Vagina (tissue), 2 donors: ENCODE data around the gene OR51E1. TPM values are rescaled to one million over a fixed set of nuclear protein-coding genes. Genes with fewer than 3 reads are reported as not detected.

ENCODE experiments used
- DNase-seq, 2 donors: peaks; one replicate each; pipeline ENCODE4 v3.0.0-alpha.2; 2017; ENCODE audit errors: extremely low spot score in 2 of 2
- H3K27ac ChIP-seq: fragments of 200-600 bp; sonication (generic); one replicate; pipeline ENCODE4 v1.5.1; 2019
- H3K27me3 ChIP-seq: fragments of 200-600 bp; sonication (generic); one replicate; pipeline ENCODE4 v1.5.1; 2019
- H3K36me3 ChIP-seq, 2 donors: fragments of 200-600 bp; sonication (generic); one replicate each; pipeline ENCODE4 v1.5.1; 2017 to 2019
- H3K4me1 ChIP-seq: fragments of 200-600 bp; sonication (generic); one replicate; pipeline ENCODE4 v1.5.1; 2019
- H3K4me3 ChIP-seq, 2 donors: fragments of 200-600 bp; sonication (generic); 1 replicate in 1 of 2; 2 replicates in 1 of 2; pipeline ENCODE4 v1.5.1; 2016 to 2019
- H3K9me3 ChIP-seq: fragments of 200-600 bp; sonication (generic); one replicate; pipeline ENCODE4 v1.5.1; 2019
- CTCF ChIP-seq, 3 experiments: fragments of 450-650 bp in 2 of 3; fragments of 200-600 bp in 1 of 3; sonication (generic) in 1 of 3; IDR thresholded peaks; one replicate each; pipeline ENCODE4 v1.5.1; 2017 to 2019; ENCODE audit warnings: antibody characterized with exemption in 3 of 3, mild to moderate bottlenecking in 2 of 3, moderate library complexity in 2 of 3
- POLR2A ChIP-seq, 2 donors: fragments of 450-650 bp; IDR thresholded peaks; one replicate each; pipeline ENCODE4 v1.6.1; 2017; ENCODE audit warnings: antibody characterized with exemption in 2 of 2, mild to moderate bottlenecking in 2 of 2, moderate library complexity in 2 of 2
- POLR2AphosphoS5 ChIP-seq, 2 donors: sonication (generic); formaldehyde crosslinking; IDR thresholded peaks; one replicate each; pipeline ENCODE4 v1.9.0; 2017; ENCODE audit warnings: antibody characterized with exemption in 2 of 2, mild to moderate bottlenecking in 2 of 2, low read depth in 1 of 2; ENCODE audit not compliant: insufficient read depth in 1 of 2
- intact Hi-C: fragments of 100-400 bp; cut with DNase I; formaldehyde crosslinking; loops from one replicate; pipeline ENCODE4 v1.15.1; 2023
- total RNA-seq: library from RNA; depleted of rRNA; stranded (reverse); fragments of >200 nt; gene quantifications from one replicate; pipeline ENCODE4 v1.2.3, GENCODE V29; 2016

The OR51E1 gene
- total RNA-seq, 1 donor from 2014 or later = 0.25 TPM

GRCh38 chr11:4654635-4655369 lies 11.0 kb downstream of the OR51E1 start:
- no peaks in the 10 kb centered on the region for H3K36me3 ChIP-seq
- H3K9me3 ChIP-seq = no peaks in the 10 kb centered on the region
- H3K27ac ChIP-seq = no peak overlapping the region
- intact Hi-C loops = no loop called here
- H3K4me1 ChIP-seq = no peaks in the 10 kb centered on the region
- TF ChIP-seq CTCF (IDR thresholded peaks at IDR 0.05) (no peak), POLR2AphosphoS5 (IDR thresholded peaks at IDR 0.05; ENCODE audit: insufficient read depth in 1 of 2, low read depth in 1 of 2) (no peak), POLR2A (IDR thresholded peaks at IDR 0.05) (no peak)
- no peak overlapping the region for H3K4me3 ChIP-seq
- DNase-seq = no peak
- no peaks in the 10 kb centered on the region for H3K27me3 ChIP-seq

- no peaks in the 10 kb centered on the region for H3K36me3 ChIP-seq
- H3K27ac ChIP-seq = no peak overlapping the region
- no peaks in the 10 kb centered on the region for H3K9me3 ChIP-seq
- H3K27me3 ChIP-seq = no peaks in the 10 kb centered on the region
- intact Hi-C loops = no loop called here
- no peak for DNase-seq
- no peaks in the 10 kb centered on the region for H3K4me1 ChIP-seq
- TF ChIP-seq CTCF (IDR thresholded peaks at IDR 0.05) = no peak
- TF ChIP-seq POLR2A (IDR thresholded peaks at IDR 0.05) = no peak
- TF ChIP-seq POLR2AphosphoS5 (IDR thresholded peaks at IDR 0.05; ENCODE audit: insufficient read depth in 1 of 2, low read depth in 1 of 2) = no peak
- H3K4me3 ChIP-seq = no peak overlapping the region
These were observed 15.1 kb downstream of the OR51E1 start for GRCh38 chr11:4658629-4659445.

GRCh38 chr11:4662876-4663275 lies 19.1 kb downstream of the OR51E1 start:
- TF ChIP-seq POLR2A (IDR thresholded peaks at IDR 0.05) = no peak
- Histone ChIP-seq H3K27ac (no peak overlapping the region), H3K4me1 (no peaks in the 10 kb centered on the region), H3K36me3 (no peaks in the 10 kb centered on the region), H3K27me3 (no peaks in the 10 kb centered on the region), H3K4me3 (no peak overlapping the region), H3K9me3 (no peaks in the 10 kb centered on the region)
- intact Hi-C loops = no loop called here
- DNase-seq = no peak

- intact Hi-C loops = no loop called here
- DNase-seq = no peak
- no peaks in the 10 kb centered on the region for H3K9me3 ChIP-seq
- no peaks in the 10 kb centered on the region for H3K36me3 ChIP-seq
- no peaks in the 10 kb centered on the region for H3K27me3 ChIP-seq
- no peaks in the 10 kb centered on the region for H3K4me1 ChIP-seq
- H3K27ac ChIP-seq = no peak overlapping the region
- no peak for TF ChIP-seq CTCF (IDR thresholded peaks at IDR 0.05)
- no peak for TF ChIP-seq POLR2AphosphoS5 (IDR thresholded peaks at IDR 0.05; ENCODE audit: insufficient read depth in 1 of 2, low read depth in 1 of 2)
- TF ChIP-seq POLR2A (IDR thresholded peaks at IDR 0.05) = no peak
- H3K4me3 ChIP-seq = no peak overlapping the region
These were observed 20.4 kb downstream of the OR51E1 start for GRCh38 chr11:4664183-4664582.

GRCh38 chr11:4664786-4665185 lies 21.0 kb downstream of the OR51E1 start:
- Histone ChIP-seq H3K36me3 (no peaks in the 10 kb centered on the region), H3K4me3 (no peak overlapping the region), H3K27ac (no peak overlapping the region), H3K4me1 (no peaks in the 10 kb centered on the region), H3K9me3 (no peaks in the 10 kb centered on the region), H3K27me3 (no peaks in the 10 kb centered on the region)
- no peak for TF ChIP-seq POLR2A (IDR thresholded peaks at IDR 0.05)
- TF ChIP-seq POLR2AphosphoS5 (IDR thresholded peaks at IDR 0.05; ENCODE audit: insufficient read depth in 1 of 2, low read depth in 1 of 2) = no peak
- no peak for TF ChIP-seq CTCF (IDR thresholded peaks at IDR 0.05)
- intact Hi-C loops = no loop called here
- DNase-seq = no peak
